K562 (cell line): Measurements from ENCODE around the gene FMN1. TPM values are rescaled to one million over a fixed set of nuclear protein-coding genes. Genes with fewer than 3 reads are reported as not detected.

ENCODE experiments used
- ATAC-seq: fragments of 200-7000 bp; cut with Tn5 transposase; 3 replicates; pipeline ENCODE4 v1.9.1; 2020; ENCODE audit warnings: moderate library complexity
- BruUV-seq: library from RNA; stranded (reverse); fragments of 400-500 nt; replicated peaks from 2 replicates; lab custom pipeline; 2021; lab: Mats Ljungman, UMichigan
- CTCF ChIA-PET: fragments of 300-600 bp; formaldehyde crosslinking; extraction: SDS; loops from one replicate; lab custom pipeline; 2021; ENCODE audit warnings: low intra/inter-chr PET ratio; lab: Yijun Ruan, JAX
- POLR2A ChIA-PET: fragments of 300-600, 350-650 bp; sonication (Branson Sonifier 250); formaldehyde crosslinking; extraction: SDS; loops from one replicate; lab custom pipeline; 2021; ENCODE audit warnings: antibody characterized with exemption, inconsistent platforms; lab: Yijun Ruan, JAX
- DNase-seq, 4 experiments: peaks; one replicate each; pipeline versions ENCODE4 v3.0.0 to v3.0.0-alpha.2; 2011 to 2018; ENCODE audit warnings: low spot score in 3 of 4, mixed read lengths in 3 of 4; ENCODE audit errors: extremely low read depth in 1 of 4
- FAIRE-seq: peaks from 2 replicates; lab custom pipeline; 2011; peaks lifted over from hg19 to GRCh38; lab: Jason Lieb, UNC
- H2AFZ ChIP-seq: 2 replicates; pipeline ENCODE4 v1.6.0; 2011; ENCODE audit warnings: low read depth, low read length, control low read depth, inconsistent platforms
- H3K27ac ChIP-seq: fragments of 200-600 bp; 3 replicates; pipeline ENCODE4 v1.8.0; 2011; ENCODE audit warnings: low read depth, mild to moderate bottlenecking, control low read depth, inconsistent platforms, low read length, moderate library complexity, mixed read lengths; ENCODE audit errors: extremely low read depth
- H3K27me3 ChIP-seq, 2 experiments: fragments of 300-600 bp in 1 of 2; 2 replicates in 1 of 2; 3 replicates in 1 of 2; pipeline versions ENCODE4 v1.6.0 to v1.8.0; 2011; ENCODE audit warnings: inconsistent platforms in 2 of 2, low read length in 2 of 2, mild to moderate bottlenecking in 1 of 2, mixed read lengths in 1 of 2, moderate library complexity in 1 of 2; ENCODE audit not compliant: control insufficient read depth in 2 of 2, insufficient read depth in 2 of 2
- H3K36me3 ChIP-seq: fragments of 300-600 bp; 3 replicates; pipeline ENCODE4 v1.8.0; 2011; ENCODE audit warnings: mild to moderate bottlenecking, low read length, inconsistent platforms; ENCODE audit not compliant: control insufficient read depth, insufficient read depth
- H3K4me1 ChIP-seq, 2 experiments: fragments of 200-600 bp in 1 of 2; replicated peaks in 1 of 2; 2 replicates in 1 of 2; 3 replicates in 1 of 2; pipeline versions ENCODE4 v1.5.1 to v1.8.0; 2011; ENCODE audit warnings: inconsistent platforms in 2 of 2, low read length in 2 of 2, mild to moderate bottlenecking in 1 of 2, mixed read lengths in 1 of 2, moderate library complexity in 1 of 2; ENCODE audit not compliant: control insufficient read depth in 2 of 2, insufficient read depth in 2 of 2
- H3K4me2 ChIP-seq: 2 replicates; pipeline ENCODE4 v1.6.1; 2011; ENCODE audit warnings: low read length, control low read depth, inconsistent platforms, mixed read lengths; ENCODE audit not compliant: insufficient read depth
- H3K4me3 ChIP-seq: fragments of 200-600 bp; sonication (generic), shearing (Covaris generic); 2 replicates; pipeline ENCODE4 v1.5.1; 2016; ENCODE audit warnings: control low read depth, inconsistent platforms
- H3K79me2 ChIP-seq: fragments of 200-600 bp; 3 replicates; pipeline ENCODE4 v1.8.0; 2011; ENCODE audit warnings: low read length, inconsistent platforms; ENCODE audit not compliant: control insufficient read depth, insufficient read depth
- H3K9ac ChIP-seq, 2 experiments: 2 replicates each; pipeline versions ENCODE4 v1.6.0 to v1.6.1; 2011; ENCODE audit warnings: low read depth in 2 of 2, low read length in 2 of 2, control low read depth in 1 of 2, inconsistent platforms in 1 of 2, mild to moderate bottlenecking in 1 of 2, mixed read lengths in 1 of 2; ENCODE audit not compliant: insufficient read depth in 1 of 2
- H3K9me1 ChIP-seq: one replicate; pipeline ENCODE4 v1.6.0; 2011; ENCODE audit warnings: inconsistent platforms, mild to moderate bottlenecking, low read length, moderate library complexity; ENCODE audit not compliant: control insufficient read depth, insufficient read depth
- H3K9me3 ChIP-seq: replicated peaks from 2 replicates; pipeline ENCODE4 v1.5.1; 2011; ENCODE audit warnings: low read depth, low read length, inconsistent platforms; ENCODE audit not compliant: control insufficient read depth, insufficient read depth
- H4K20me1 ChIP-seq: replicated peaks from 2 replicates; pipeline ENCODE4 v1.6.1; 2011; ENCODE audit warnings: low read length, inconsistent platforms, mixed read lengths; ENCODE audit not compliant: control insufficient read depth, insufficient read depth
- CCAR2 ChIP-seq: fragments of 200-400 bp; formaldehyde crosslinking; IDR thresholded peaks from 2 replicates; pipeline ENCODE4 v1.6.1; 2017; ENCODE audit warnings: mild to moderate bottlenecking, low read depth, low read length
- HOMEZ ChIP-seq: fragments of 250-450 bp; sonication (Bioruptor Pico); IDR thresholded peaks from 2 replicates; pipeline ENCODE4 v1.4.0; 2020; ENCODE audit warnings: mild to moderate bottlenecking, moderate library complexity
- KAT2B ChIP-seq: IDR thresholded peaks from one replicate; pipeline ENCODE4 v1.6.1; 2012; ENCODE audit warnings: low read depth, mild to moderate bottlenecking, control low read depth, inconsistent platforms, low read length, moderate library complexity
- TCF7 ChIP-seq: sonication (generic); IDR thresholded peaks from 2 replicates; pipeline ENCODE4 v1.6.1; 2016; ENCODE audit warnings: antibody characterized with exemption, borderline replicate concordance
- ZNF507 ChIP-seq: conservative IDR thresholded peaks from 2 replicates; pipeline ENCODE4 v1.6.1; 2017; ENCODE audit warnings: missing genetic modification characterization, missing compliant biosample characterization
- ZNF707 ChIP-seq: fragments of 250-450 bp; sonication (Bioruptor Pico); conservative IDR thresholded peaks from 2 replicates; pipeline ENCODE4 v1.8.0; 2022; ENCODE audit warnings: inconsistent platforms, mild to moderate bottlenecking, moderate library complexity
- WGBS: fragments of 100-300 bp; shearing (Covaris generic); methylation state at CpG from one replicate; pipeline ENCODE4 v1.1.6; 2016; ENCODE audit warnings: low coverage, mixed read lengths; ENCODE audit not compliant: insufficient coverage; ENCODE audit errors: missing lambda C conversion rate; 5-methylcytosine and 5-hydroxymethylcytosine counted together
- in situ Hi-C: fragments of 300-500 bp; cut with MboI; formaldehyde crosslinking; loops from 4 replicates; pipeline ENCODE4 v1.15.0; 2018; ENCODE audit warnings: inconsistent platforms, mixed read lengths
- intact Hi-C: fragments of 100-400 bp; cut with micrococcal nuclease; formaldehyde crosslinking; loops from 2 replicates; pipeline ENCODE4 v1.14.2; 2022
- polyA plus RNA-seq, 8 experiments: library from polyadenylated mRNA; depleted of rRNA in 4 of 8; stranded (reverse) in 5 of 8; unstranded in 3 of 8; fragments of >200 nt; fragmentation: Nextera tagmentation in 2 of 8; fragmentation: Illumina TruSeq in 1 of 8; extraction: Ambion mirVana in 2 of 8; extraction: Trizol in 1 of 8; gene quantifications; 2 replicates each; pipeline versions ENCODE4 v1.2.1 to v1.2.3, GENCODE V29; 2011 to 2014; ENCODE audit warnings: inconsistent platforms in 1 of 8, missing spikeins in 1 of 8
- total RNA-seq, 7 experiments: library from RNA; depleted of rRNA in 6 of 7; stranded (reverse); fragments of >200 nt in 6 of 7; fragmentation: Illumina TruSeq in 2 of 7; extraction: Trizol in 2 of 7; gene quantifications; 2 replicates each; pipeline versions ENCODE4 v1.2.1 to v1.2.3, GENCODE V29; 2011 to 2021; ENCODE audit warnings: low replicate concordance in 1 of 7

Gene FMN1
- total and polyA plus RNA-seq, 9 of the 15 experiments (the other 6 are each of a cell fraction or from before 2014, with no cell fraction given): 0.03 to 0.07 (median 0.04) TPM; not detected in 6

- 1% methylated on average over 4 of the region's 4 CpGs for WGBS
- no TSS peak for BruUV-seq
- no peaks in the 10 kb centered on the region for H3K4me1 ChIP-seq
- no peaks in the 10 kb centered on the region for H4K20me1 ChIP-seq
- no peaks in the 10 kb centered on the region for H3K9me1 ChIP-seq
- CTCF ChIA-PET: no interaction called here
- H2AFZ ChIP-seq: no peak overlapping the region
- H3K27me3 ChIP-seq: peaks cover 0 to 2% of the 10 kb centered on the region in 2 experiments; a peak in 2 of 5 replicates
- H3K4me3 ChIP-seq: no peak overlapping the region
- no peak for ATAC-seq
- H3K9ac ChIP-seq: no peak overlapping the region
- intact Hi-C loops (loop anchor here (10.0 kb wide), 1 partner anchor 46 kb away; no protein-coding TSS in a partner anchor), in situ Hi-C loops (no loop called here)
- FAIRE-seq: no peak
- H3K36me3 ChIP-seq: no peaks in the 10 kb centered on the region
- no peak overlapping the region for H3K4me2 ChIP-seq
- no peaks in the 10 kb centered on the region for H3K79me2 ChIP-seq
- POLR2A ChIA-PET: no interaction called here
- TF ChIP-seq ZNF707 (CRISPR knock-in tag): no peak
- TF ChIP-seq CCAR2: no peak
- TF ChIP-seq HOMEZ (CRISPR knock-in tag): no peak
- TF ChIP-seq TCF7: no peak
- no peak for TF ChIP-seq KAT2B
- no peak for TF ChIP-seq ZNF507 (tag)
- no peaks in the 10 kb centered on the region for H3K9me3 ChIP-seq
- DNase-seq: no peak
- H3K27ac ChIP-seq: no peak overlapping the region
These were observed 166.0 kb downstream of the FMN1 start for GRCh38 chr15:33028495-33028894.
